ENCODE data around the gene GPR61.

DNA sequence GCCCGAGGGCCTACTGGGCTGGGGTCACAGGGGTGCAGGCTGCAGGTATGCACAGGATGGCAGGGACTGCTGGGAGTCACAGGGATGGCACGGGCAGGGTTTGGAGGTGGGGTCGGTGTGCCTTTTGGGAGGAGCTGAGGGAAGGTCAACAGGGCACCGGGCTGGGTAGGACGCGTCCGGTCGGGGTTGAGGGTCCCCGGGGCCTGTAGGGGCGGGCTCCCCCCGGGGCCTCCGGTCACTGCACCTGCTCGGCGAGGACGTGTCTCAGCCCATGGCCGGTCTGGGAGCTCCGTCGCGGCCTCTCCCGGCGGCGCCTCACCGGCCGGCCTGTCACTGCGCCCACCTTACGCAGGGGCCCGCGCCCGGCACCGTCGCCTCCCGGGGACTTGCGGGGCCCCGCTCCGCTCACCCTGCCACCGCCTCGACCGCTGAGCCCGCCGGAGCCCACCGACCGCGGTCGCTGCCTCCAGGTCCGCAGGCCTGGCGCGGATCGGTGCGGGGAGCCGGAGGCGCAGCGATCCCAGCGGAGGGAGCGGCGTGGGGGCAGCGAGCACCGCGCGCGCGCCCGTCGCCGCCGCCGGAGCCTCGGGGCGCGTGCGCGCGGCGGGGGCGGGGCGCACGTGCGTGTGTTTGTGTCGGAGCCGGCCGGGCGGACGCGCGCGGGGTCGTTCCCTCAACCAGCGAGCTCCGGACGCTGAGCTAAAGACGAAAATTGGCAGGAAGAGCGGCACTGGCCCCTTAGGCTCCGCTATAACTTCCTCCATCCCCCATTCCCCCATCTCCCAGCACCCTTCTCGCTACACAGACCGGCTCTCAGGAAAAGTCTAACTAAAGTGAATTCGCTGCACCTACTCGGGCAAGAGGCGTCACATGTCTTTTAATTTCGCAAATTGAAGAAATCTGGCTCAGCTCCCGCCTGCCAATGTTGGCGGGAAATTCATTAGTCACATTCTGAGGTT is 30.2 kb upstream of the GPR61 start, which contains the start of gene AMIGO1:
- TF ChIP-seq, protein P1, sequence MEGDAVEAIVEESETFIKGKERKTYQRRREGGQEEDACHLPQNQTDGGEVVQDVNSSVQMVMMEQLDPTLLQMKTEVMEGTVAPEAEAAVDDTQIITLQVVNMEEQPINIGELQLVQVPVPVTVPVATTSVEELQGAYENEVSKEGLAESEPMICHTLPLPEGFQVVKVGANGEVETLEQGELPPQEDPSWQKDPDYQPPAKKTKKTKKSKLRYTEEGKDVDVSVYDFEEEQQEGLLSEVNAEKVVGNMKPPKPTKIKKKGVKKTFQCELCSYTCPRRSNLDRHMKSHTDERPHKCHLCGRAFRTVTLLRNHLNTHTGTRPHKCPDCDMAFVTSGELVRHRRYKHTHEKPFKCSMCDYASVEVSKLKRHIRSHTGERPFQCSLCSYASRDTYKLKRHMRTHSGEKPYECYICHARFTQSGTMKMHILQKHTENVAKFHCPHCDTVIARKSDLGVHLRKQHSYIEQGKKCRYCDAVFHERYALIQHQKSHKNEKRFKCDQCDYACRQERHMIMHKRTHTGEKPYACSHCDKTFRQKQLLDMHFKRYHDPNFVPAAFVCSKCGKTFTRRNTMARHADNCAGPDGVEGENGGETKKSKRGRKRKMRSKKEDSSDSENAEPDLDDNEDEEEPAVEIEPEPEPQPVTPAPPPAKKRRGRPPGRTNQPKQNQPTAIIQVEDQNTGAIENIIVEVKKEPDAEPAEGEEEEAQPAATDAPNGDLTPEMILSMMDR (tag by site-specific recombination; IDR thresholded peaks at IDR 0.05) = no peak
- TF ChIP-seq, protein P2, sequence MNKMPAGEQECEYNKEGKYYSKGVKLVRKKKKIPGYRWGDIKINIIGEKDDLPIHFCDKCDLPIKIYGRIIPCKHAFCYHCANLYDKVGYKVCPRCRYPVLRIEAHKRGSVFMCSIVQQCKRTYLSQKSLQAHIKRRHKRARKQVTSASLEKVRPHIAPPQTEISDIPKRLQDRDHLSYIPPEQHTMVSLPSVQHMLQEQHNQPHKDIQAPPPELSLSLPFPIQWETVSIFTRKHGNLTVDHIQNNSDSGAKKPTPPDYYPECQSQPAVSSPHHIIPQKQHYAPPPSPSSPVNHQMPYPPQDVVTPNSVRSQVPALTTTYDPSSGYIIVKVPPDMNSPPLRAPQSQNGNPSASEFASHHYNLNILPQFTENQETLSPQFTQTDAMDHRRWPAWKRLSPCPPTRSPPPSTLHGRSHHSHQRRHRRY (tag by site-specific recombination; IDR thresholded peaks at IDR 0.05) = no peak
- TF ChIP-seq, protein P3, sequence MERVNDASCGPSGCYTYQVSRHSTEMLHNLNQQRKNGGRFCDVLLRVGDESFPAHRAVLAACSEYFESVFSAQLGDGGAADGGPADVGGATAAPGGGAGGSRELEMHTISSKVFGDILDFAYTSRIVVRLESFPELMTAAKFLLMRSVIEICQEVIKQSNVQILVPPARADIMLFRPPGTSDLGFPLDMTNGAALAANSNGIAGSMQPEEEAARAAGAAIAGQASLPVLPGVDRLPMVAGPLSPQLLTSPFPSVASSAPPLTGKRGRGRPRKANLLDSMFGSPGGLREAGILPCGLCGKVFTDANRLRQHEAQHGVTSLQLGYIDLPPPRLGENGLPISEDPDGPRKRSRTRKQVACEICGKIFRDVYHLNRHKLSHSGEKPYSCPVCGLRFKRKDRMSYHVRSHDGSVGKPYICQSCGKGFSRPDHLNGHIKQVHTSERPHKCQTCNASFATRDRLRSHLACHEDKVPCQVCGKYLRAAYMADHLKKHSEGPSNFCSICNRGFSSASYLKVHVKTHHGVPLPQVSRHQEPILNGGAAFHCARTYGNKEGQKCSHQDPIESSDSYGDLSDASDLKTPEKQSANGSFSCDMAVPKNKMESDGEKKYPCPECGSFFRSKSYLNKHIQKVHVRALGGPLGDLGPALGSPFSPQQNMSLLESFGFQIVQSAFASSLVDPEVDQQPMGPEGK (tag by site-specific recombination; IDR thresholded peaks at IDR 0.05) = no peak
- TF ChIP-seq SCRT1 (tag by site-specific recombination; IDR thresholded peaks at IDR 0.05; ENCODE audit: borderline replicate concordance) = no peak
- TF ChIP-seq, protein P4, sequence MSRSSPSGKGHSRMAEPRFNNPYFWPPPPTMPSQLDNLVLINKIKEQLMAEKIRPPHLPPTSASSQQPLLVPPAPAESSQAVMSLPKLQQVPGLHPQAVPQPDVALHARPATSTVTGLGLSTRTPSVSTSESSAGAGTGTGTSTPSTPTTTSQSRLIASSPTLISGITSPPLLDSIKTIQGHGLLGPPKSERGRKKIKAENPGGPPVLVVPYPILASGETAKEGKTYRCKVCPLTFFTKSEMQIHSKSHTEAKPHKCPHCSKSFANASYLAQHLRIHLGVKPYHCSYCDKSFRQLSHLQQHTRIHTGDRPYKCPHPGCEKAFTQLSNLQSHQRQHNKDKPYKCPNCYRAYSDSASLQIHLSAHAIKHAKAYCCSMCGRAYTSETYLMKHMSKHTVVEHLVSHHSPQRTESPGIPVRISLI (tag by site-specific recombination; IDR thresholded peaks at IDR 0.05) = no peak
- no peak for TF ChIP-seq ZNF560 (tag by site-specific recombination; IDR thresholded peaks at IDR 0.05; ENCODE audit: borderline replicate concordance)
- TF ChIP-seq, protein P5, sequence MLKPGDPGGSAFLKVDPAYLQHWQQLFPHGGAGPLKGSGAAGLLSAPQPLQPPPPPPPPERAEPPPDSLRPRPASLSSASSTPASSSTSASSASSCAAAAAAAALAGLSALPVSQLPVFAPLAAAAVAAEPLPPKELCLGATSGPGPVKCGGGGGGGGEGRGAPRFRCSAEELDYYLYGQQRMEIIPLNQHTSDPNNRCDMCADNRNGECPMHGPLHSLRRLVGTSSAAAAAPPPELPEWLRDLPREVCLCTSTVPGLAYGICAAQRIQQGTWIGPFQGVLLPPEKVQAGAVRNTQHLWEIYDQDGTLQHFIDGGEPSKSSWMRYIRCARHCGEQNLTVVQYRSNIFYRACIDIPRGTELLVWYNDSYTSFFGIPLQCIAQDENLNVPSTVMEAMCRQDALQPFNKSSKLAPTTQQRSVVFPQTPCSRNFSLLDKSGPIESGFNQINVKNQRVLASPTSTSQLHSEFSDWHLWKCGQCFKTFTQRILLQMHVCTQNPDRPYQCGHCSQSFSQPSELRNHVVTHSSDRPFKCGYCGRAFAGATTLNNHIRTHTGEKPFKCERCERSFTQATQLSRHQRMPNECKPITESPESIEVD (tag by site-specific recombination; IDR thresholded peaks at IDR 0.05) = no peak
- TF ChIP-seq GFI1B (tag by site-specific recombination; IDR thresholded peaks at IDR 0.05) = no peak
